Measurements from ENCODE around the gene VTI1A.

VTI1A gene

GRCh38 chr10:112678581-112678980, 231.6 kb downstream of the VTI1A start:
- Histone ChIP-seq H3F3A (ENCODE audit: low read depth) (no peaks in the 10 kb centered on the region), H3K36me3 (ENCODE audit: insufficient read depth, low read length) (no peaks in the 10 kb centered on the region), H4K20me1 (ENCODE audit: insufficient read depth, low read length, poor library complexity, severe bottlenecking) (no peaks in the 10 kb centered on the region), H2AFZ (ENCODE audit: low read length) (no peak overlapping the region), H3K79me2 (ENCODE audit: insufficient read depth, low read length) (no peaks in the 10 kb centered on the region), H3K9me3 (ENCODE audit: insufficient read depth, low read depth, low read length) (no peaks in the 10 kb centered on the region), H3K4me3 (ENCODE audit: low read length, poor library complexity, severe bottlenecking) (no peak overlapping the region), H3K4me1 (ENCODE audit: insufficient read depth, low read length, poor library complexity, severe bottlenecking) (no peaks in the 10 kb centered on the region), H3K27me3 (ENCODE audit: insufficient read depth, low read length, poor library complexity, severe bottlenecking) (no peaks in the 10 kb centered on the region), H3K9ac (ENCODE audit: low read depth, low read length, poor library complexity, severe bottlenecking) (no peak overlapping the region), H3K4me2 (ENCODE audit: low read depth, low read length, poor library complexity, severe bottlenecking) (no peak overlapping the region), H3K9me2 (replicated peaks; ENCODE audit: low read depth, low read length) (no peaks in the 10 kb centered on the region)
- TF ChIP-seq CTCF (conservative IDR thresholded peaks at IDR 0.05; ENCODE audit: low read length), result no peak
- TF ChIP-seq EZH2phosphoT487 (IDR thresholded peaks at IDR 0.05; ENCODE audit: borderline replicate concordance), result no peak

GRCh38 chr10:112678987-112679386, 232.0 kb downstream of the VTI1A start:
- TF ChIP-seq CTCF (conservative IDR thresholded peaks at IDR 0.05; ENCODE audit: low read length) (no peak), EZH2phosphoT487 (IDR thresholded peaks at IDR 0.05; ENCODE audit: borderline replicate concordance) (no peak)
- H3K36me3 ChIP-seq (ENCODE audit: insufficient read depth, low read length), result no peaks in the 10 kb centered on the region
- no peaks in the 10 kb centered on the region for H3F3A ChIP-seq (ENCODE audit: low read depth)
- H3K9ac ChIP-seq (ENCODE audit: low read depth, low read length, poor library complexity, severe bottlenecking), result no peak overlapping the region
- H3K79me2 ChIP-seq (ENCODE audit: insufficient read depth, low read length), result no peaks in the 10 kb centered on the region
- no peak overlapping the region for H3K4me3 ChIP-seq (ENCODE audit: low read length, poor library complexity, severe bottlenecking)
- H2AFZ ChIP-seq (ENCODE audit: low read length), result no peak overlapping the region
- H4K20me1 ChIP-seq (ENCODE audit: insufficient read depth, low read length, poor library complexity, severe bottlenecking), result no peaks in the 10 kb centered on the region
- no peaks in the 10 kb centered on the region for H3K4me1 ChIP-seq (ENCODE audit: insufficient read depth, low read length, poor library complexity, severe bottlenecking)
- no peaks in the 10 kb centered on the region for H3K9me3 ChIP-seq (ENCODE audit: insufficient read depth, low read depth, low read length)
- H3K9me2 ChIP-seq (replicated peaks; ENCODE audit: low read depth, low read length), result no peaks in the 10 kb centered on the region
- H3K27me3 ChIP-seq (ENCODE audit: insufficient read depth, low read length, poor library complexity, severe bottlenecking), result no peaks in the 10 kb centered on the region
- H3K4me2 ChIP-seq (ENCODE audit: low read depth, low read length, poor library complexity, severe bottlenecking), result no peak overlapping the region

GRCh38 chr10:112679392-112679791, 232.4 kb downstream of the VTI1A start:
- Histone ChIP-seq H2AFZ (ENCODE audit: low read length) (no peak overlapping the region), H3F3A (ENCODE audit: low read depth) (no peaks in the 10 kb centered on the region), H3K36me3 (ENCODE audit: insufficient read depth, low read length) (no peaks in the 10 kb centered on the region), H3K9me2 (replicated peaks; ENCODE audit: low read depth, low read length) (no peaks in the 10 kb centered on the region), H3K4me1 (ENCODE audit: insufficient read depth, low read length, poor library complexity, severe bottlenecking) (no peaks in the 10 kb centered on the region), H4K20me1 (ENCODE audit: insufficient read depth, low read length, poor library complexity, severe bottlenecking) (no peaks in the 10 kb centered on the region), H3K4me3 (ENCODE audit: low read length, poor library complexity, severe bottlenecking) (no peak overlapping the region), H3K79me2 (ENCODE audit: insufficient read depth, low read length) (no peaks in the 10 kb centered on the region), H3K9me3 (ENCODE audit: insufficient read depth, low read depth, low read length) (no peaks in the 10 kb centered on the region), H3K4me2 (ENCODE audit: low read depth, low read length, poor library complexity, severe bottlenecking) (no peak overlapping the region), H3K27me3 (ENCODE audit: insufficient read depth, low read length, poor library complexity, severe bottlenecking) (no peaks in the 10 kb centered on the region), H3K9ac (ENCODE audit: low read depth, low read length, poor library complexity, severe bottlenecking) (no peak overlapping the region)
- TF ChIP-seq EZH2phosphoT487 (IDR thresholded peaks at IDR 0.05; ENCODE audit: borderline replicate concordance) (no peak), CTCF (conservative IDR thresholded peaks at IDR 0.05; ENCODE audit: low read length) (no peak)

All from Loucy (cell line).